NAMALWA (cell line): ENCODE data around the gene TSSC4.

Experiments
- DNase-seq: peaks from one replicate; pipeline ENCODE4 v3.0.0-alpha.2; 2015; ENCODE audit warnings: low spot score

The TSSC4 gene

DNA sequence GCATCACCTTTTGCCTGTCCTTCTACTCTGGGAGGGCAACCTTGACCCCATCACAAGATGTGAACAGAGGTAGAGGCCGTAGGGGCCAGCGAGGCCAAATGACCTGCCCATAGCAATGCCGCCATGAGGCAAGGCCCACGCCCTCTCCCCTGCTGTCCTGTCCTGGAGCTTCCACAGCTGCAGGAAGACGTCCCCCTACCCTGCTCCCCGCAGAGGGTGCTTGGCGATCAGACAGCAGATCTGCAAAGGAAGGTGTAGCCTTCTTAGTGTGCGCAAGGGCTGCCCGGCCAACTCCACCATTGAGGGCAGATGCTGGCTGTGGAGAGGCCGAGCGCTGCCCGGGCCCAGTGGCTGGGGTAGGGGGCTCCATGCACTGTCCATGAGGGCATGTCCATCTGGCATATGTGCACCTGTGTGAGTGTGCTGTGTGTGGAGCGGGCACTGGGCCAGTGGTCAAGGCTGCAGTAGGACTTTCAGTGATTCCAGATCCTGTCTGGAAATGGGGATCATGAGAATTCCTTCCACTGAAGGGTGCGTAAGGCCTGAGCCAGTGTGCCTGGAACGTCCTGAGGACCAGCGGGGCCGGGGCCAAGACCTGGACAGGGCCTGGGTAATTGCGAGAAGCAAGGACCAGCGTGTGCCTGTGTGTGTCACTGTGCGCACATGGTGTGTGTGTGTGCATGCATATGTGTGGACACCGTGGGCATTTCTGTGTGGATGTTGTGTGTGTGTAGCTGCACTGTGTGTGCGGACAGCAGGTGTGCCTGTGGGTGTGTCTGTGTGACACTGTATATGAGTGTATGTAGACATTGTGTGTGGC, 32.8 kb downstream of the TSSC4 start:
- DNase-seq: no peak

DNA sequence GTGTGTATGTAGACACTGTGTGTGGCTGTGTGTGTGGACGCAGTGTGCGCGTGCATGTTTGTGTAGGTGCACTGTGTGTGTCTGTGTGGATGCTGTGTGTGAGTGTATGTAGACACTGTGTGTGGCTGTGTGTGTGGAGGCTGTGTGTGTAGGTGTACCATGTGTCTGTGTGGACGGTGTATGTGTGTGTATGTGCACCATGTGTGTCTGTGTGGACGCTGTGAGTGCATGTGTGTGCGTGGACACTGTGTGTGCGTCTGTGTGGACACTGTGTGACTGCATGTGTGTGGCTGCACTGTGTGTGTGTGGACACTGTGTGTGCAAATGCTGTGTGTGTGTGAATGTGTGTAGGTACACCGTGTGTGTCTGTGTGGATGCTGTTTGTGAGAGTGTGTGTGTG, 33.5 kb downstream of the TSSC4 start:
- no peak for DNase-seq

DNA sequence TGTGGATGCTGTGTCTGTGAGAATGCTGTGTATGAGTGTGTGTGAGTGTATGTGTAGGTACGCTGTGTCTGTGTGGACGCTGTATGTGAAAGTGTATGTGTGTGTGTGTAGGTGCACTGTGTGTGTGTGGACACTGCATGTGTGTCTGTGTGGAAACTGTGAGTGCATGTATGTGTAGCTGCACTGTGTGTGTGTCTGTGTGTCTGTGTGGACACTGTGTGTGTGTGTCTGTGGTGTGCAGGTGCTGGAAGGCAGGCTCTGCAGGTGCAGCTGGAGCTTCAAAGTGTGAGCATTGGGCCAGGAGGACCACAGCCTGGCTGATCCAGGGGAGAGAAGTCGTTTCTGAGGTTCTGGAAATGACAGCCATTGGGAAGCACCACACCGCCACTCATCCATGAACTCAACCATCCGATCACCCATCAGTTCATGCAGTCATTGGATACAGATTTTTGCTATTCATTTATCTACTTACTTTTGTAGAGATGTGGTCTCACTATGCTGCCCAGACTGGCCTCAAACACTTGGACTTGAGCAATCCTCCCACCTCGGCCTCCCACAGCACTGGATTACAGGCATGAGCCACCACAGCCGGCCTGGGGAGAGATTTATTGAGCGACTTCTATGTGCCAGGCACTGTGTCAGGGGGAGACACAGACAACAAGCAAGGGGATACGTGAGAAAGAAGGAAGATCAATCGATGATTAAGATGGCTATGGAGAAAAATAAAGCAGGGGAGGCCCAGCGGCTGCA, 34.1 kb downstream of the TSSC4 start:
- DNase-seq: no peak

DNA sequence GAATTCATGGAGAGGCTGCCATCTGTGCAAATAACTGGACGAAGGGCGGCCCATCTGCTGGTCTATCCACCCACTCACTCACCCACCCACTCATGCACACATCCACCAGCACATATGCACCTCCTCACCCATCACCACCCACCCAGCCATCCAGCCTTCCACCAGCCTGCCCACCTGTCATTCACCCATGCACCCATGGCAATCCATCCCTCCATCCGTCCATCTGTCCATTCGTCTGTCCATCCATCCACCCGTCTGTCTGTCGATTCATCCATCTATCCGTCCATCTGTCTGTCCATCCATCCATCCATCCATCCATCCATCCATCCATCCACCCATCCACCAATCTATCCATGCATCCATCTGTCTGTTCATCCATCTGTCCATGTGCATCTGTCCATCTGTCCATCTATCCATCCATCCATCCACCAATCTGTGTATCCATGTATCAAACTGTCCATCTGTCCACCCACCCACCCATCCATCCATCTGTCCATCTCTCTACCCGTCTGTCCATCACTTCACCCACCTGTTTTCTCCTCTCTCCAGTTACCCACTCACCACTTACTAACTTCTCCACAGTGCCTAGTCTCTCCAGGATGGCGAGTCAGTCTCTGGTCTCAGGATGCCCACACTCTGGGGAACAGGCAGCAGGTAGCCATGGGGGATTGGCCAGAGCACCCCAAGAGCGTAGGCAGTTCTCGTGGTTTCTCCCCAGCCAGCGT, 34.9 kb downstream of the TSSC4 start:
- DNase-seq: no peak

DNA sequence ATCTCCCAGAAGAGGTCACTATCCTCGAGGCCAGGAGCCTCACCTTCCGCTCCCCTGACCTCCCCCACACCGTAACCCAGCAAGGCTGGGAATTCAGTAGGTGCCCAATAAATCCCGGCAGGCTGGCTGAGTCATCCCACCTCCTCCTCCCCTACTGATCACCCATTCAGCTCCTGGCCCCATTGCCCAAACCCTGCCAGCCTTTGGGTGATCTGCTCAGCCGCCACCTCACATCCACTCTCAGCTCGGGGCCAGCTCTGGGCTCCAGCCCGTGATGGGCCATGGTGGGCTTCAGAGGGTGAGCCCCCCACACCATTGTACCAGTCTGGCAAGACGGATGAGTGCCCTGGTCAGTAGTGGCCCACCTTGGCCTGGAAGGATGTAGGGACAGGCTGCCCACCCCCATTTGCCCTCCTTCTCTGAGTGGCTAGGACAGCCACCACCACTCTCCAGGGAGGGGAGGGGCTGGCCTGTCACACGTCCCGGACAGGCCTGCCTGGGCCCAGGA, 35.5 kb downstream of the TSSC4 start:
- DNase-seq: no peak

DNA sequence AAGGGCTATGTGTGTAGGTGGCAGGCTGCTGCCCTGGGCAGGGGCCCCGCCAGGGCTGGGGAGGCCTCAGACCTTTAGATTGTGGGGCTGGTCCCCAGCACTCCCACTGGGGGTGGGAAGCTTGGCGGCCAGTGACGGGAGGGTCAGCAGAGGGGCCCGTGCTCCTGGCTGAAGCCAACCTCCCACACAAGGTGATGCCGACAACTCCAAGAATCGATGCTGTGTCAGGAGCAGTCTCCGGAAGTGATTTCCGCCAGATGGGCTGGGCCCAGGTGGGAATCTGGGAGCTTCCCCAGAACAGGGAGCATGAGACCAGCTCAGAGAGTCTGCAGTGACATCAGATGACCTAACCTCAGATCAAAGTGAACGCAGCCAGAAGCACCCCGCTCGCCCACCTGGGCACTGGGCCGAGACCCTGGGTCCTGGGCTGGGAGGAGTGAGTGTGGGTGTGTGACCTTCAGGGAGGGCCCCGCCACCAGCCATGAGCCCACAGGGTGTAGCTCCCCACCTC, 36.0 kb downstream of the TSSC4 start:
- DNase-seq: no peak

DNA sequence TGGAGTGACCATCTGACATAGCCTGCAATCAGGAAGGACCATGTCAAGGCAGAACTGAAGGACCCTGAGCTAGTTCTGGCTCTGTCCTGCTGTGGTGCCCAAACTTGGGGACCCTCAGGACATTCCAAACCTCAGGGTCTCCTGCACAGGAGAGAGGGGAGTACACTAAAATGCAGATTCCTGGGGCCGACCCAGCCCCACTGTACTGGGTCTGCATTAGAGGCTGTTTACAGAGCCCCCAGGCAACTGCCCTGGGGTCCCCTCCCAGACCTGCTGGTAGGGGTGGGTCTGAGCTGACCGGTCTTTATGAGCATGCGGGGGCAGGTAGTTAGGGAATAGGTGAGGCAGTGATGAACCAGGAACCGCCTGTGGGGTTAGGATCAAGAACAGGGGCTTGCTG, 37.0 kb downstream of the TSSC4 start:
- DNase-seq: no peak

DNA sequence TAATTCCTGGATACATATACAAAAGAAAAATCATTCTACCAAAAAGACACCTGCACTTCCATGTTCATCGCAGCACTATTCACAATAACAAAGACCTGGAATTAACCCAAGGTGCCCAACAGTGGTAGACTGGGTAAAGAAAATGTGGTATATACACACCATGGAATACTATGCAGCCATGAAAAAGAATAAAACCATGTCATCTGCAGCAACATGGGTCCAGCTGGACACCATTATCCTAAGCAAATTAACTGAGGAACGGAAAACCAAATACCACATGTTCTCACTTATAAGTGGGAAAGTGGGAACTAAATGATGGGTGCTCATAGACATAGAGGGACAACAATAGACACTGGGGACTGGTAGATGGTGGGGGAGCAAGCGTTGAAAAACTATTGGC, 39.3 kb downstream of the TSSC4 start:
- DNase-seq: no peak

DNA sequence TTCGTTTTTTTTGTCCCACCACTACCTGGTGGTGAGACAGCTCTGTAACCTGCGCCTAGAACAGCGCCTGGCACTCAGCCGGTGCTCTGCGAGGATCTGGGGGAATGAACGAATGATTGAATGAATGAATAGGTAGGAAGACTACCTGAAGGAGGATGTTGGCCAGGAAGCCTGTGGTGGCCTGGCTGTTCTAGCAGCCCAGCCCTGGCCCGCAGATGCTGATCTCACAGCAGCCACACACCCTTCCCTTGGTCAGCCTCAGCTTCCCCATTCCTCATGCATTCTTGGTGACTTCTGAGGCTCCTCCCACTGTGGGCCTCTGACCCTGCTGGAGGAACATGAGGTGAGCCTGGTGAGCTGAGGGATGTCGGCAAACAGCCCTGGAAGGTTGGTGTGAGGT, 40.1 kb downstream of the TSSC4 start:
- no peak for DNase-seq

DNA sequence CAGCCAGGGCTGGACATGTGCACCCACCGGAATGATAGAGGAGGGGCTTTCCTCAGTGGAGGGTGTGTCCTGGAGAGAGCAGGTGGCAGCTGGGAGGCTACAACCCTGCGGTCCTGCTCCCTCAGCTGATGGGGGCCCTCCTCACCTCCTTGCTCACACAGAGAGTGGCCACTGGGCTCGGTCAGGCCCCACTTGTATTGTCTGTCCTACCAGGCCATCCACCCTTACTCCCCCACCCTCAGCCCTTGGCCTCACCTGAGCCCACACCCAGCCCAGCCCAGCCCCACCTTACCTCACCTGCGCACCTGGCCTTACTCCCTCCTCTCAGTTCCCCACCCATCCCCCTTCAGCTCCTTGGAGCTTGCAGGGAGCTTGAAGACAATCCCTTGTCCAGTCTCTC, 40.6 kb downstream of the TSSC4 start:
- no peak for DNase-seq

DNA sequence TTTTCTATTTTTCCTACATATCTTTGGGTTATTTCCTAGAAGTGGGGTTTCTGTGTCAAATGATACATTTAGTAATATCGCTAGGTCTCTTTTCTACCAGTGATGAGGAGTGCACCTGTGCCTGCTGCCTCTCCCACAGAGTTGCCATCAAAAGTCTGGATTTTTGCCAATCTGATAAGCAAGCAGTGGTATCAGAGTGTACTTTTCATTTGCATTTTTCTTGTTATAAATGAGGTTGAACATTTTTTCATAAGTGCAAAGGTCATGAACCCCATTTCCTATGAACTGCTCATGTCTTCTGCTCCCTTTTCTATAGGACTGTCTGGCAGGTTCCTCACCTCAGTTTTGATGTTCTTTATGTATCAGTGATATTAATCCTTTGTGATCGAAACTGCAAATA, 42.0 kb downstream of the TSSC4 start:
- no peak for DNase-seq

DNA sequence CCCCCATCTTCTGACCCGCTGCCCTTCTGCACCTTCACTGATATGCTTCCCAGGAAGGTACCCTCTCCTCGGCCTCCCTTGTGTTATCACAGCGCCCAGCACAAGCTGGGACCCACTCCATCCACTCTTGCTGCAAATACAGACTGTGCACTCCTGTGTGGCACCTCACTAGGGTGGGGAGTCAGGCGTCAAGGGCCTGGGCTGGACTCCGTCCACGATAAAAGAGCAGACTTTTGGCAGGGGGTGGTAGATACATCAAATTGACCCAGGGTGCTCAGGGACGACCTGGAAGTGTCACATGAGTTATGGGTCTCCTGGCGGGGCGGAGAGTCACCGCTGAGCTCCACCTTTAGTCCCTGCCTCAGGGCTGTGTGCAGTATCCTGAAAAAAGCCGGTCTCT, 42.9 kb downstream of the TSSC4 start:
- DNase-seq: no peak

DNA sequence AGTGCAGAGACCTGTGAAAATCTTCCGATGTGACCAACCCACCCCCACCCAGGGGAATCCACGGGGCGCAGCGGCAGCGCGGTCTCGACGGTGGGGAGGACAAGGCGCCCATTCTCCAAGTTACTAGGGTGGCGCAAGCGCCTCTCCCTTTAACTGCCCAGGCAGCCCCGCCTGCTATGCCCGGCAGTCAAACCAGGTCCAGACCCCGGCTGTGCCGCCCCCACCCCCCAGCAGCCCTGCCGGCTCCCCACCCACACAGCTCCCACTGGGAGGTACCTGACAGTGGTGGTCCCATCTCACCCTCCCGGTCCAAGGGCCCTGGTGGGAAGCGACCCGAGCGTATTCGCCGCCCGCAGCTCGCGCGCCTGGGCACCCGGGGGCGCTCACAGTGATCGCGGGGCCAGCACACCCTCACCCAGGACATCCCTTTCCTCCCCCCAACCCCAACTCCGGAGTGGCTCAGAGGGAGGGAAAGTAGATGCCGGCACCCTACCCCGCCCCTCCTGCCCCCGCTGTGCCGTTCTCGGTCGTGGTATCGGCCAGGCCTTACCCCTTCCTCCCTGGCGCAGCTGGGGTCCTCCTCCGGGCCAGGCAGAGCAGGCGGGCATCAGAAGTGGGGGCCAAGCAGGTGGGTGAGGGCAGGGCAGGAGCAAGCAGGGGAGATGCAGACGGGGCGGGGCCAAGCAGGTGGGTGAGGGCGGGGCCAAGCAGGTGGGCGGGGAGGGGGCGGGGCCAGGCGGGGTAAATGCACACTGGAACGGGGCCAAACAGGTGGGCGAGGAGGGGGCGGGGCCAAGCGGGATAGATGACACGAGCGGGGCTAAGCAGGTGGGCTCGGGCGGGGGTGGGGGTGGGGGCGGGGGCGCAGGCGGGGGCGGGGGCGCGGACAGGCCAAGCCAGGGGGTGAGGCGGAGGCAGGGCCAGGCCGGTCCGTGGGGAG, 43.6 kb downstream of the TSSC4 start, which contains the start of gene TRPM5:
Gene TRPM5 (minus strand): TSS at position 634 of the 940 bp plus-strand sequence. CDS start 21,478 bp downstream, outside the sequence.
- DNase-seq: peak; percentile 69

DNA sequence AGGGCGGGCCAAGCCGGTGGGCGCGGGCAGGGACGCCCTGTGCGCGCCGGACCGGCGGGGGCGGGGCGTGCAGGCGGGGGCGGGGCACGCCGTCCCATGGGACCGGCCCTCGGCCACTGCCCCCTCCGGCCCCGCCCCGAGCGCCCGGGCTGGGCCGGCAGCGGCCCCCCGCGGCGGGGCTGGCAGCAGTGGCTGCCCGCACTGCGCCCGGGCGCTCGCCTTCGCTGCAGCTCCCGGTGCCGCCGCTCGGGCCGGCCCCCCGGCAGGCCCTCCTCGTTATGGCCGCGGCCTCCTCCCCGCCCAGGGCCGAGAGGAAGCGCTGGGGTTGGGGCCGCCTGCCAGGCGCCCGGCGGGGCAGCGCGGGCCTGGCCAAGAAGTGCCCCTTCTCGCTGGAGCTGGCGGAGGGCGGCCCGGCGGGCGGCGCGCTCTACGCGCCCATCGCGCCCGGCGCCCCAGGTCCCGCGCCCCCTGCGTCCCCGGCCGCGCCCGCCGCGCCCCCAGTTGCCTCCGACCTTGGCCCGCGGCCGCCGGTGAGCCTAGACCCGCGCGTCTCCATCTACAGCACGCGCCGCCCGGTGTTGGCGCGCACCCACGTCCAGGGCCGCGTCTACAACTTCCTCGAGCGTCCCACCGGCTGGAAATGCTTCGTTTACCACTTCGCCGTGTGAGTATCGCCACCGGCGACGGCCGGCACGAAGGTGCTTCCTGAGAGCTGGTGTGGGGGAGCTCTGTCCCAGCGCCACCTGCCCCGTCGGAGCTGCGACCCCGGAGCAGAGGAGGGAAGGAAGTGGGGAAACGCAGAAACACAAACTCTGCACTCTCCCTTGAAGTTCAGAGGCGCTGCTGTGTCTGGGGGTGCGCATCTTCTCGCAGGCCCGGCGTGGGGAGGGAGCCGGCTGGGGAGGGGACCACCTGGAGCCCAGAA, 44.5 kb downstream of the TSSC4 start, which contains the start of gene KCNQ1:
Gene KCNQ1 (plus strand): TSS at position 188 of the 925 bp plus-strand sequence. CDS start 91 bp downstream, at position 279.
- no peak for DNase-seq

DNA sequence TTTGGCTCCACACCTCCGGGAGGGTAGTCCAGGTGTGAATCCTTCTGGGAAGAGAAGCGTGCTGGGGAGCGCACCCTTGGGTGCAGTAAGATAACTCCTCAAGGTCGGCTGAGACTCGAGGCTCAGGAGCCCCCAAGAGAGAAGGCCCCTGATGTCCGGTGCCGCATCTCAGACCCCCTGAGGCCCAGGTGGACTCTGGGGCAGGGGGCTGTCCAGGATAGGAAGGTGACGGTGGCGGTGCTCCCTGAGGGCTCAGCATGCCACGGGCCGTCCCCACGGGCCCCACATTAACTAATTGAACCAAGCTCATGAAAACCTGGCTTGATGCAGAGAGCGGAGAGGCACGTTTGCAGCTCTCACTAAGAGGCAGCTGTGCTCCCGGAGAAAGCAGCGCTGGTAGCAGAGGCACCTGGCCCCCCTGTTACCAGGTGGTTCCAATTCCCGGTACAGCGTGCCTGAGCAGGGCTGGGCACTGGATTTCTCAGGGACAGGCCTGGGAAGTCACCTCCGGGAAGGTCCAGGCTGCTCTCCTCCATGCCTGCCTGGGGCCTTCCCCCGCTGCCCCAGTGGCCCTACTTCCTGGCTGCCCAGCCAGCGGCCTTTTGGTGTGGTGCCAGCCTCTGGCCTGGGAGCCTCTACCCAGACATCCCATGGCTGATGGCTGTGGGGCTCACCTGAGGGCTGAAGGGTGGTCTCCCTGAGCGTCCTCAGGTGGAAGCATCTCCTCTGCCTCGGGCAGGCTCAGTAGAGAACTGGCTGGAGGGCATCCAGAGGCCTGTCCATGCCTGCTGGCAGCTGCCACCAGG, 45.4 kb downstream of the TSSC4 start:
- no peak for DNase-seq

DNA sequence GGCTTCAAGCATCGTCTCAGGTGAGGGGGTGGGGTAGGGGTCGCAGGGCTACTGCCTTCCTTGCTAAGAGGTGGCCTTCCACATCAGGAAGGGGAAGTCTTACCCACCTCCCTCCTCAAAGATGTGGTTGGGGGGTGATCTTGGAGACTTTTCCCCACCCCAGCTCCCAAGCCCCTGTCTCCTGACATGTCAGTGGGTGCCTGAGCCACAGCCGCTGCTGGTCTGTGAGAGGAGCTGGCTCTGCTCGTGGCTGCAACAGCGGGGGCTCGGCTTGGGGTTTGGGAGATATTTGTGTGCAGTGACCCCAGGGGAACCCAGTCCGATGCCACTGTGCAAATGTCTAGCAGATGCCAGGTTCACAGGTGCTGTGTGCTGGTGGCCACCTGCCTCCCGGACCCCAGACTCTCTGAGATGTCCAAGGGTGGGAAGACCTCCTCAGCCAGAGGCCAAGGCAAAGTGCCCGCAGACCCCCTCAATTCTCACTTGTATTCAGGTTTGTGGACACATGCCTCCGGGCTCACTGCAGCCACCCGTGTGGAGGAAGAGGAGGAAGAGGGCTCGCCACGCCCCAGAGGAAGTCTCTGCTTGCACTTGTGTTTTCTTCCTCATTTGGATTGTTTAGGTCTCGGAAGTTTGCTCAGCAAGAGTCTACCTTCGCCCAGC, 46.2 kb downstream of the TSSC4 start:
- DNase-seq: peak; percentile 55

DNA sequence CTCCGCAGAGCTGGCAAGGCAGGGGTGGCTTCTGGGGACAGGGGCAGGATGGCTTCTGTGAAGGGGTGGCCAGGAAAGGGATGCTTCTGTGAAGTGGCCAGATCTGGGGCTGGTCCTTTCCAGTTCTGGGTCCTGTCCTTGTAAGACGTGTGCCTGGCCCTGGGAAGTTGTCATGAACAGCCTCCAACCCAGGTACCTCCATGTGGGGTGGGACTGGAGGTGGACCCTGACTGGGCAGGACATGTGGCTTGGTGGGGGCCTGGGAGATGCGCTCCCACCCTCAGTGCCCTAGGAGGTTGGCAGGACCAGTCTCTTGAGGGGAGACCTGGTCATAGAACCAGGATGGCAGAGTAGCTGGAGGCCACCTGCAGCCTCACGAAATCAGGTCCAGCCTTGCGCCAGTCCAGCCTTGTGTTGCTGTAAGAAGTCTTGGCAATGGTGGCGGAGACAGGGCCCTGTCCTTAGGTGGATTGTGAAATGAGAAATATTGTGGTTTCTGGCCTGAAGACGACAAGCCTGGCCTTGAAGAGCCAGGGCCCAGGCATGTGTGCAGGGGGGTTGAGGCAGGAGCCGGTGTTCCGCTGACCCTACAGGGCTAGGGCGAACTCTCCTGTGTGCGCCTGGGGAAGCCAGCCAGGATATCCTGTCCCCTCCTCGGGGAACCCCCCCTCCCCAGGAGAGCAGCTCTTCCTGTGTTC, 46.9 kb downstream of the TSSC4 start:
- no peak for DNase-seq
